ENCODE data around the gene JMY. TPM values are rescaled to one million over a fixed set of nuclear protein-coding genes. Genes with fewer than 3 reads are reported as not detected.

JMY gene
- polyA plus RNA-seq, 1 experiment, result 2.1 TPM

GRCh38 chr5:79257314-79257713, 21.4 kb downstream of the JMY start:
- Histone ChIP-seq H3K27me3 (ENCODE audit: control insufficient read depth, insufficient read depth, low read length) (no peaks in the 10 kb centered on the region), H3K4me3 (ENCODE audit: low read depth, low read length) (no peak overlapping the region), H3K36me3 (ENCODE audit: control insufficient read depth, insufficient read depth, low read length) (no peaks in the 10 kb centered on the region)
- ChIA-PET CTCF (interaction anchor here (0.7 to 2.2 kb wide), 4 partner anchors 11 to 207 kb away, joined by 3 to 11 read pairs (median 8); no protein-coding TSS in a partner anchor), POLR2A (interaction anchor here (0.6 kb wide), 1 partner anchor 200 kb away, joined by 7 read pairs; no protein-coding TSS in a partner anchor)
- no peak for DNase-seq (ENCODE audit: low read depth)
- TF ChIP-seq, protein P1, sequence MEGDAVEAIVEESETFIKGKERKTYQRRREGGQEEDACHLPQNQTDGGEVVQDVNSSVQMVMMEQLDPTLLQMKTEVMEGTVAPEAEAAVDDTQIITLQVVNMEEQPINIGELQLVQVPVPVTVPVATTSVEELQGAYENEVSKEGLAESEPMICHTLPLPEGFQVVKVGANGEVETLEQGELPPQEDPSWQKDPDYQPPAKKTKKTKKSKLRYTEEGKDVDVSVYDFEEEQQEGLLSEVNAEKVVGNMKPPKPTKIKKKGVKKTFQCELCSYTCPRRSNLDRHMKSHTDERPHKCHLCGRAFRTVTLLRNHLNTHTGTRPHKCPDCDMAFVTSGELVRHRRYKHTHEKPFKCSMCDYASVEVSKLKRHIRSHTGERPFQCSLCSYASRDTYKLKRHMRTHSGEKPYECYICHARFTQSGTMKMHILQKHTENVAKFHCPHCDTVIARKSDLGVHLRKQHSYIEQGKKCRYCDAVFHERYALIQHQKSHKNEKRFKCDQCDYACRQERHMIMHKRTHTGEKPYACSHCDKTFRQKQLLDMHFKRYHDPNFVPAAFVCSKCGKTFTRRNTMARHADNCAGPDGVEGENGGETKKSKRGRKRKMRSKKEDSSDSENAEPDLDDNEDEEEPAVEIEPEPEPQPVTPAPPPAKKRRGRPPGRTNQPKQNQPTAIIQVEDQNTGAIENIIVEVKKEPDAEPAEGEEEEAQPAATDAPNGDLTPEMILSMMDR (IDR thresholded peaks at IDR 0.05; ENCODE audit: insufficient read depth, low read depth, low read length), result no peak

- TF ChIP-seq, protein P1 (IDR thresholded peaks at IDR 0.05; ENCODE audit: insufficient read depth, low read depth, low read length), result no peak
- Histone ChIP-seq H3K27me3 (ENCODE audit: control insufficient read depth, insufficient read depth, low read length) (no peaks in the 10 kb centered on the region), H3K4me3 (ENCODE audit: low read depth, low read length) (no peak overlapping the region), H3K36me3 (ENCODE audit: control insufficient read depth, insufficient read depth, low read length) (no peaks in the 10 kb centered on the region)
- ChIA-PET POLR2A (no interaction called here), CTCF (interaction anchor here (0.7 to 1.4 kb wide), 3 partner anchors 9 to 254 kb away, joined by 3 read pairs; no protein-coding TSS in a partner anchor)
- no peak for DNase-seq (ENCODE audit: low read depth)
These were observed 22.9 kb downstream of the JMY start for GRCh38 chr5:79258801-79259200.

GRCh38 chr5:79259383-79259782, 23.5 kb downstream of the JMY start:
- POLR2A ChIA-PET, result no interaction called here
- Histone ChIP-seq H3K4me3 (ENCODE audit: low read depth, low read length) (no peak overlapping the region), H3K27me3 (ENCODE audit: control insufficient read depth, insufficient read depth, low read length) (no peaks in the 10 kb centered on the region), H3K36me3 (ENCODE audit: control insufficient read depth, insufficient read depth, low read length) (no peaks in the 10 kb centered on the region)
- CTCF ChIA-PET, result interaction anchor here (1.4 kb wide), 1 partner anchor 253 kb away, joined by 3 read pairs; no protein-coding TSS in a partner anchor
- DNase-seq (ENCODE audit: low read depth), result no peak
- TF ChIP-seq, protein P1 (IDR thresholded peaks at IDR 0.05; ENCODE audit: insufficient read depth, low read depth, low read length), result no peak

GRCh38 chr5:79259810-79260209, 23.9 kb downstream of the JMY start:
- H3K36me3 ChIP-seq (ENCODE audit: control insufficient read depth, insufficient read depth, low read length), result no peaks in the 10 kb centered on the region
- no peaks in the 10 kb centered on the region for H3K27me3 ChIP-seq (ENCODE audit: control insufficient read depth, insufficient read depth, low read length)
- ChIA-PET CTCF (no interaction called here), POLR2A (no interaction called here)
- no peak for DNase-seq (ENCODE audit: low read depth)
- TF ChIP-seq, protein P1 (IDR thresholded peaks at IDR 0.05; ENCODE audit: insufficient read depth, low read depth, low read length), result no peak
- no peak overlapping the region for H3K4me3 ChIP-seq (ENCODE audit: low read depth, low read length)

DNA sequence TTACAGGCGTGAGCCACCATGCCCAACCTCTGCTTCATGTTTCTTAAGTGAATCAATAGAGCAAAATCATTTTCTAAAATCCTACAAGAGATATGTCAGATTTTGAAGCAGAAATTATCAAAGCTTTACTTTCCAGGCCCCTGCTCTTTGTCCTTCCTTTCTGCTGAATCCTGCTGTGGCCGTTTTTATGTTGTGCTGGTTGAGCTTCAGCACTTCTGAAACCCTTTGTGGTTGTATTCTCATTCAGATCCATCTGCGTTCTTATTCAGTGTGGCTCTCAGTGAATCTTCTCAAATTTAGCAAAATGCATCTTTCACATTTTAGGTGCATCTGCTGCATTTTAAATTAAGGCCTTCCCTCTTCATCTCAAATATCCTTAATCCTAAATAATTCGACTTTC, 26.0 kb downstream of the JMY start:
- CTCF ChIA-PET, result no interaction called here

More for the DNA sequence above, 26.0 kb downstream of the JMY start:
- POLR2A ChIA-PET, result no interaction called here
- Histone ChIP-seq H3K36me3 (ENCODE audit: control insufficient read depth, insufficient read depth, low read length) (no peaks in the 10 kb centered on the region), H3K27me3 (ENCODE audit: control insufficient read depth, insufficient read depth, low read length) (no peaks in the 10 kb centered on the region), H3K4me3 (ENCODE audit: low read depth, low read length) (no peak overlapping the region)
- TF ChIP-seq, protein P1 (IDR thresholded peaks at IDR 0.05; ENCODE audit: insufficient read depth, low read depth, low read length), result no peak
- no peak for DNase-seq (ENCODE audit: low read depth)
